AG09319 (cell line): ENCODE measurements around the gene ZNF385D.

Experiments
- DNase-seq: peaks from one replicate; pipeline ENCODE4 v3.0.0-alpha.2; 2010; ENCODE audit warnings: low read depth; ENCODE audit errors: extremely low read depth
- CTCF ChIP-seq: IDR thresholded peaks from 2 replicates; pipeline ENCODE4 v1.5.1; 2011; ENCODE audit warnings: low read depth, mild to moderate bottlenecking, inconsistent platforms, low read length, moderate library complexity

ZNF385D gene

GRCh38 chr3:21790466-21790865 is 39.5 kb upstream of the ZNF385D start:
- no peak for DNase-seq
- TF ChIP-seq CTCF, result no peak

- no peak for DNase-seq
- TF ChIP-seq CTCF, result no peak
These were observed 38.7 kb upstream of the ZNF385D start for GRCh38 chr3:21789730-21790129.

- no peak for DNase-seq
- no peak for TF ChIP-seq CTCF
These were observed 35.4 kb upstream of the ZNF385D start for GRCh38 chr3:21786438-21786797.

- no peak for TF ChIP-seq CTCF
- DNase-seq, result no peak
These were observed 34.9 kb upstream of the ZNF385D start for GRCh38 chr3:21785765-21786437.

- TF ChIP-seq CTCF, result no peak
- no peak for DNase-seq
These were observed 32.8 kb upstream of the ZNF385D start for GRCh38 chr3:21783839-21784238.

- no peak for DNase-seq
- no peak for TF ChIP-seq CTCF
These were observed 30.3 kb upstream of the ZNF385D start for GRCh38 chr3:21781355-21781754.

GRCh38 chr3:21779909-21780308 is 28.9 kb upstream of the ZNF385D start:
- no peak for DNase-seq
- TF ChIP-seq CTCF, result no peak
